Measurements from ENCODE around the gene DNM1L.

The DNM1L gene

GRCh38 chr12:32702473-32702872, 23.4 kb downstream of the DNM1L start:
- no peaks in the 10 kb centered on the region for H3F3A ChIP-seq (ENCODE audit: insufficient read depth, low read length)
- H3K4me1 ChIP-seq (ENCODE audit: insufficient read depth, low read length, severe bottlenecking), result no peaks in the 10 kb centered on the region
- H3K4me2 ChIP-seq (ENCODE audit: low read length), result no peak overlapping the region
- no peaks in the 10 kb centered on the region for H3K9me2 ChIP-seq (ENCODE audit: low read depth, low read length)
- H4K20me1 ChIP-seq (ENCODE audit: insufficient read depth, low read length), result no peaks in the 10 kb centered on the region
- no peak for TF ChIP-seq EZH2 (IDR thresholded peaks at IDR 0.05; ENCODE audit: borderline replicate concordance, low read length)
- TF ChIP-seq CTCF (IDR thresholded peaks at IDR 0.05; ENCODE audit: low read length), result no peak
- H3K27me3 ChIP-seq (ENCODE audit: insufficient read depth, low read length), result no peaks in the 10 kb centered on the region
- H3K27ac ChIP-seq (ENCODE audit: low read depth, low read length, poor library complexity, severe bottlenecking), result no peak overlapping the region
- H3K36me3 ChIP-seq (ENCODE audit: insufficient read depth, low read length), result peaks cover 14% of the 10 kb centered on the region; the same call in 1 of the 2 replicates
- peaks cover 20% of the 10 kb centered on the region for H3K79me2 ChIP-seq (ENCODE audit: insufficient read depth, low read length)
- no peaks in the 10 kb centered on the region for H3K9me3 ChIP-seq (ENCODE audit: low read length)
- H2AFZ ChIP-seq (ENCODE audit: low read length), result no peak overlapping the region
- H3K9ac ChIP-seq (ENCODE audit: low read length), result no peak overlapping the region
- H3K4me3 ChIP-seq (ENCODE audit: low read depth, low read length, poor library complexity, severe bottlenecking), result no peak overlapping the region

- Histone ChIP-seq H4K20me1 (ENCODE audit: insufficient read depth, low read length) (no peaks in the 10 kb centered on the region), H3K27me3 (ENCODE audit: insufficient read depth, low read length) (no peaks in the 10 kb centered on the region), H3K36me3 (ENCODE audit: insufficient read depth, low read length) (peaks cover 14% of the 10 kb centered on the region; the same call in 1 of the 2 replicates), H3K9me3 (ENCODE audit: low read length) (no peaks in the 10 kb centered on the region), H3K4me2 (ENCODE audit: low read length) (no peak overlapping the region), H3K4me3 (ENCODE audit: low read depth, low read length, poor library complexity, severe bottlenecking) (no peak overlapping the region), H3K4me1 (ENCODE audit: insufficient read depth, low read length, severe bottlenecking) (no peaks in the 10 kb centered on the region), H3K27ac (ENCODE audit: low read depth, low read length, poor library complexity, severe bottlenecking) (no peak overlapping the region), H3K79me2 (ENCODE audit: insufficient read depth, low read length) (peaks cover 15% of the 10 kb centered on the region), H2AFZ (ENCODE audit: low read length) (no peak overlapping the region), H3K9me2 (ENCODE audit: low read depth, low read length) (no peaks in the 10 kb centered on the region), H3K9ac (ENCODE audit: low read length) (no peak overlapping the region), H3F3A (ENCODE audit: insufficient read depth, low read length) (no peaks in the 10 kb centered on the region)
- TF ChIP-seq EZH2 (IDR thresholded peaks at IDR 0.05; ENCODE audit: borderline replicate concordance, low read length) (no peak), CTCF (IDR thresholded peaks at IDR 0.05; ENCODE audit: low read length) (no peak)
Measured at GRCh38 chr12:32702946-32703345, 23.8 kb downstream of the DNM1L start.

DNA sequence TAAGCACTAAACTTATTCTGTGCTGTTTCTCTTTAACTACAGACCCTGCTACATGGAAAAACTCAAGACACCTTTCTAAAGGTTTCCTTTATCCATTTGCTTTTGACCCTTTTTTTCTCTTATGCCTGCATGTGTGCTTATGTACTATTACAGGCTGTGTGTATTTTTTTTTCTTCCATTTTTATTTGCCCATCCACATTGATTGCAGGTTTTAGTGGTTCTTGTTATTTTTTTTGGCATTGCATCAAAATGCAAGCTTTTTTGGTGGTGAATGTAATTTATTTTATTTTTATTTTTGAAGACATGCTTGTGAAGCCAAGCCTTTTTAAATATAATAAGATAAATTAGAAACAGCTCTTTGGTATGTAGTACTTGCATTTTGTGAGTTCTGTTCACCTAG, 26.7 kb downstream of the DNM1L start:
- no peak overlapping the region for H3K4me2 ChIP-seq (ENCODE audit: low read length)
- peaks cover 31% of the 10 kb centered on the region; the same call in 1 of the 2 replicates for H3K36me3 ChIP-seq (ENCODE audit: insufficient read depth, low read length)
- H4K20me1 ChIP-seq (ENCODE audit: insufficient read depth, low read length), result no peaks in the 10 kb centered on the region

More for the DNA sequence above, 26.7 kb downstream of the DNM1L start:
- H3K9me3 ChIP-seq (ENCODE audit: low read length), result no peaks in the 10 kb centered on the region
- H2AFZ ChIP-seq (ENCODE audit: low read length), result no peak overlapping the region
- no peaks in the 10 kb centered on the region for H3K4me1 ChIP-seq (ENCODE audit: insufficient read depth, low read length, severe bottlenecking)
- no peak for TF ChIP-seq EZH2 (IDR thresholded peaks at IDR 0.05; ENCODE audit: borderline replicate concordance, low read length)
- TF ChIP-seq CTCF (IDR thresholded peaks at IDR 0.05; ENCODE audit: low read length), result no peak
- no peak overlapping the region for H3K4me3 ChIP-seq (ENCODE audit: low read depth, low read length, poor library complexity, severe bottlenecking)
- no peak overlapping the region for H3K27ac ChIP-seq (ENCODE audit: low read depth, low read length, poor library complexity, severe bottlenecking)
- no peaks in the 10 kb centered on the region for H3K27me3 ChIP-seq (ENCODE audit: insufficient read depth, low read length)
- no peak overlapping the region for H3K9ac ChIP-seq (ENCODE audit: low read length)
- H3F3A ChIP-seq (ENCODE audit: insufficient read depth, low read length), result no peaks in the 10 kb centered on the region
- H3K79me2 ChIP-seq (ENCODE audit: insufficient read depth, low read length), result no peaks in the 10 kb centered on the region
- no peaks in the 10 kb centered on the region for H3K9me2 ChIP-seq (ENCODE audit: low read depth, low read length)
